Measurements from ENCODE around the gene ZP3.

DNA sequence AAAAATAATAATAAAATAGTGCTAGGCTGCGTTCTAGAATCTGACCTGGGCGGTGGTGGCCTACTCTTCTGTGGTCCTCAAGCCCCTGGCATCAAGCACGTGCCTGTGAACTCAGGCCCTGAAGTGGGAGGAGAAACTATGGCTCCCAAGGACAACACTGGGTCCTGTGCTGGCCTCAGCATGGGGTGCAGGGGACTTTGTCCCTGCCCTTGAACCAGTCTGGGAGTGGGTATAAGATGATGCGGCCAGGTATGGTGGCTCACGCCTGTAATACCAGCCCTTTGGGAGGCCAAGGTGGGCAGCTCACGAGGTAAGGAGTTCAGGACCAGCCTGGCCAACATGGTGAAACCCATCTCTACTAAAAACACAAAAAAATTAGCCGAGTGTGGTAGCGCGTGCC, 5.5 kb downstream of the ZP3 start:
- TF ChIP-seq, protein P1, sequence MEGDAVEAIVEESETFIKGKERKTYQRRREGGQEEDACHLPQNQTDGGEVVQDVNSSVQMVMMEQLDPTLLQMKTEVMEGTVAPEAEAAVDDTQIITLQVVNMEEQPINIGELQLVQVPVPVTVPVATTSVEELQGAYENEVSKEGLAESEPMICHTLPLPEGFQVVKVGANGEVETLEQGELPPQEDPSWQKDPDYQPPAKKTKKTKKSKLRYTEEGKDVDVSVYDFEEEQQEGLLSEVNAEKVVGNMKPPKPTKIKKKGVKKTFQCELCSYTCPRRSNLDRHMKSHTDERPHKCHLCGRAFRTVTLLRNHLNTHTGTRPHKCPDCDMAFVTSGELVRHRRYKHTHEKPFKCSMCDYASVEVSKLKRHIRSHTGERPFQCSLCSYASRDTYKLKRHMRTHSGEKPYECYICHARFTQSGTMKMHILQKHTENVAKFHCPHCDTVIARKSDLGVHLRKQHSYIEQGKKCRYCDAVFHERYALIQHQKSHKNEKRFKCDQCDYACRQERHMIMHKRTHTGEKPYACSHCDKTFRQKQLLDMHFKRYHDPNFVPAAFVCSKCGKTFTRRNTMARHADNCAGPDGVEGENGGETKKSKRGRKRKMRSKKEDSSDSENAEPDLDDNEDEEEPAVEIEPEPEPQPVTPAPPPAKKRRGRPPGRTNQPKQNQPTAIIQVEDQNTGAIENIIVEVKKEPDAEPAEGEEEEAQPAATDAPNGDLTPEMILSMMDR (IDR thresholded peaks at IDR 0.05 in 8 of 11, conservative IDR thresholded peaks at IDR 0.05 in 3 of 11) = no peak
- TF ChIP-seq POLR2A (IDR thresholded peaks at IDR 0.05) = no peak
